Endodermal cell (in vitro differentiated cells): ENCODE results near the gene WNT7B. TPM values are rescaled to one million over a fixed set of nuclear protein-coding genes. Genes with fewer than 3 reads are reported as not detected.

Experiments used
- DNase-seq: peaks from one replicate; pipeline ENCODE4 v3.0.0-alpha.2; 2017
- H3K27ac ChIP-seq: 2 replicates; pipeline ENCODE4 v1.5.1; 2013; ENCODE audit warnings: mild to moderate bottlenecking, low read depth, low read length, moderate library complexity
- H3K27me3 ChIP-seq: 2 replicates; pipeline ENCODE4 v1.6.1; 2013; ENCODE audit warnings: mild to moderate bottlenecking, low read length, moderate library complexity; ENCODE audit not compliant: insufficient read depth, control insufficient read depth, poor library complexity, severe bottlenecking
- H3K36me3 ChIP-seq: 2 replicates; pipeline ENCODE4 v1.7.0; 2013; ENCODE audit warnings: mild to moderate bottlenecking, low read length, moderate library complexity; ENCODE audit not compliant: control insufficient read depth, insufficient read depth
- H3K4me1 ChIP-seq: one replicate; pipeline ENCODE4 v1.7.0; 2013; ENCODE audit warnings: low read length; ENCODE audit not compliant: control insufficient read depth, insufficient read depth
- H3K4me3 ChIP-seq: 2 replicates; pipeline ENCODE4 v1.5.1; 2013; ENCODE audit warnings: mild to moderate bottlenecking, low read length, moderate library complexity
- H3K9ac ChIP-seq: 2 replicates; pipeline ENCODE4 v1.6.1; 2013; ENCODE audit warnings: mild to moderate bottlenecking, low read length, moderate library complexity; ENCODE audit not compliant: poor library complexity, severe bottlenecking; ENCODE audit errors: extremely low read depth
- H3K9me3 ChIP-seq: 2 replicates; pipeline ENCODE4 v1.6.1; 2013; ENCODE audit warnings: mild to moderate bottlenecking, low read length, moderate library complexity; ENCODE audit not compliant: control insufficient read depth
- H3K27ac Mint-ChIP-seq: 2 replicates; pipeline ENCODE4 v1.8.0; 2020; ENCODE audit warnings: mixed read lengths
- H3K27me3 Mint-ChIP-seq: 2 replicates; pipeline ENCODE4 v1.8.0; 2021; ENCODE audit warnings: mild to moderate bottlenecking, mixed read lengths; ENCODE audit not compliant: insufficient read depth
- H3K36me3 Mint-ChIP-seq: 2 replicates; pipeline ENCODE4 v1.8.0; 2020; ENCODE audit warnings: low read depth, mixed read lengths
- H3K4me1 Mint-ChIP-seq: 2 replicates; pipeline ENCODE4 v1.8.0; 2020; ENCODE audit warnings: mixed read lengths
- H3K4me3 Mint-ChIP-seq: 2 replicates; pipeline ENCODE4 v1.8.0; 2020; ENCODE audit warnings: mild to moderate bottlenecking, moderate library complexity, mixed read lengths
- H3K9me3 Mint-ChIP-seq: 2 replicates; pipeline ENCODE4 v1.8.0; 2020; ENCODE audit warnings: mild to moderate bottlenecking, mixed read lengths
- CTCF ChIP-seq: fragments of 200-600 bp; sonication (generic); conservative IDR thresholded peaks from 2 replicates; pipeline ENCODE4 v1.5.0; 2021; ENCODE audit warnings: antibody characterized with exemption, mild to moderate bottlenecking
- WGBS, 2 experiments: methylation state at CpG; one replicate each; pipeline versions ENCODE4 v1.1.5 to v1.1.7; 2013; ENCODE audit warnings: missing lambda C conversion rate in 2 of 2, mixed read lengths in 1 of 2; ENCODE audit not compliant: insufficient coverage in 1 of 2, insufficient read length in 1 of 2; 5-methylcytosine and 5-hydroxymethylcytosine counted together
- total RNA-seq, 2 donors: library from RNA; stranded (reverse); fragmentation: NEBNext Ultra II Directional in 1 of 2; extraction: Animal tissue kit (Norgen Biotek cat#: 25700) in 1 of 2; gene quantifications; 2 replicates in 1 of 2; 3 replicates in 1 of 2; pipeline ENCODE4 v1.2.1, GENCODE V29; 2021

WNT7B gene
- total RNA-seq, 2 donors from 2014 or later, result not detected

DNA sequence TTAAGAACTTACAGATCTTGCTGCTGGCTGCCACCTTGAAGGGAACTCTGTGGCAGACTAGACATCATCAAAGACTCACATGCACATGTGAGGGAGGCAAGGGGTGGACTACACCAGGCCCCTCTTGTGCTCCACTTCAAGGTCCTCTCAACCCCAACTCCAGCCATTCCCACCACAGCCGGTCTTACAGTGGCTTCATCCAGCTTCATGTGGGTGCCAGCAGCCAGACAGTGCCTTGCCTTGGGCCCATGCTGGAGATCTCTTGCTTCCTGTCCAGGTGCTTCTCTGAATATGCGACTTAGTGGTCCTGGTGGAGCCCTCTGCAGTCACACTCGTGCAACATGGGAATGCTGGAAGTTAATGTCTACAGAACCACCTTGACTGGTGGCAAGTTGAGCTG is 44.6 kb upstream of the WNT7B start:
- no peak for TF ChIP-seq CTCF
- no peak overlapping the region for H3K27ac Mint-ChIP-seq
- no peaks in the 10 kb centered on the region for H3K4me1 ChIP-seq
- no peak overlapping the region for H3K4me3 ChIP-seq
- H3K9me3 Mint-ChIP-seq, result no peaks in the 10 kb centered on the region
- H3K27ac ChIP-seq, result no peak overlapping the region
- H3K9ac ChIP-seq, result no peak overlapping the region
- DNase-seq, result no peak
- no peaks in the 10 kb centered on the region for H3K36me3 ChIP-seq
- no peaks in the 10 kb centered on the region for H3K36me3 Mint-ChIP-seq
- no peaks in the 10 kb centered on the region for H3K9me3 ChIP-seq
- peaks cover 39% of the 10 kb centered on the region for H3K27me3 Mint-ChIP-seq
- WGBS, 2 experiments, result 86 to 89% methylated on average over 3 of the region's 3 CpGs
- no peak overlapping the region for H3K4me3 Mint-ChIP-seq
- no peaks in the 10 kb centered on the region for H3K4me1 Mint-ChIP-seq
- peaks cover 34% of the 10 kb centered on the region for H3K27me3 ChIP-seq

- WGBS, 2 experiments, result 88 to 95% methylated on average over 6 of the region's 6 CpGs
- H3K9ac ChIP-seq, result no peak overlapping the region
- Mint-ChIP-seq H3K4me1 (peaks cover 6% of the 10 kb centered on the region), H3K4me3 (no peak overlapping the region), H3K36me3 (no peaks in the 10 kb centered on the region), H3K27ac (no peak overlapping the region), H3K27me3 (peaks cover 17% of the 10 kb centered on the region), H3K9me3 (no peaks in the 10 kb centered on the region)
- no peak overlapping the region for H3K27ac ChIP-seq
- H3K4me1 ChIP-seq, result no peaks in the 10 kb centered on the region
- H3K36me3 ChIP-seq, result no peaks in the 10 kb centered on the region
- TF ChIP-seq CTCF, result no peak
- H3K27me3 ChIP-seq, result peaks cover 11% of the 10 kb centered on the region
- DNase-seq, result peak; percentile 41
- no peaks in the 10 kb centered on the region for H3K9me3 ChIP-seq
- H3K4me3 ChIP-seq, result no peak overlapping the region
Observed at GRCh38 chr22:46019351-46019750, 42.4 kb upstream of the WNT7B start.

DNA sequence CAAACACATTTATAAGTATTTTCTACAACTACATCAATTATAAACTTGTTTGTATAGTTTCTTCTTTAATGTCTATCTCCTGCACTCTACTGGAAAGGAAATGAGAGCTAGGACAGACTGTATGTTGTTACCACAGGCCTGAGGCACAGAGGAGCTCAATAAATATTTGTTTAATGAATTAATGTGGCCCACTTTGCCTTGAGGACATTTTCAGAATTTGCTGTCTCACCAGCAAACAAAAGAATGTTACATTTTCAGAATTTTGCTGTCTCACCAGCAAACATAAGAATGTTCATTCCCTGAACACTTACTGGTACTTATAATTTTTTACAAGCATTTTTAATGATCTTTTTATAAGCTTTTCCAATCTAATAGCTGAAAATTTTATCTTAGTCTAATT is 41.9 kb upstream of the WNT7B start:
- Mint-ChIP-seq H3K36me3 (no peaks in the 10 kb centered on the region), H3K27ac (no peak overlapping the region), H3K9me3 (no peaks in the 10 kb centered on the region), H3K4me1 (peaks cover 6% of the 10 kb centered on the region), H3K27me3 (peaks cover 12% of the 10 kb centered on the region), H3K4me3 (no peak overlapping the region)
- Histone ChIP-seq H3K4me3 (no peak overlapping the region), H3K9ac (no peak overlapping the region), H3K27ac (no peak overlapping the region), H3K9me3 (no peaks in the 10 kb centered on the region), H3K36me3 (no peaks in the 10 kb centered on the region), H3K4me1 (no peaks in the 10 kb centered on the region), H3K27me3 (peaks cover 6% of the 10 kb centered on the region)
- no peak for DNase-seq
- no peak for TF ChIP-seq CTCF
